PC-9 (cell line): ENCODE results near the gene ATP2C2. TPM values are rescaled to one million over a fixed set of nuclear protein-coding genes. Genes with fewer than 3 reads are reported as not detected.

Experiments used
- BruUV-seq: library from RNA; stranded (reverse); fragments of 400-500 nt; replicated peaks from 2 replicates; lab custom pipeline; 2021; lab: Mats Ljungman, UMichigan
- CTCF ChIA-PET: fragments of 300-600 bp; sonication (Branson Sonifier 250); formaldehyde crosslinking; loops from one replicate; lab custom pipeline; 2022; ENCODE audit warnings: antibody characterized with exemption; lab: Charles Lee
- POLR2A ChIA-PET: fragments of 300-600 bp; sonication (Branson Sonifier 250); formaldehyde crosslinking; loops from one replicate; lab custom pipeline; 2022; ENCODE audit warnings: antibody characterized with exemption; ENCODE audit not compliant: unreplicated experiment; lab: Charles Lee
- DNase-seq, 2 experiments: peaks; one replicate each; pipeline versions ENCODE4 v3.0.0 to v3.0.0-alpha.2; 2015 to 2022; ENCODE audit warnings: mixed read lengths in 1 of 2
- H2AFZ ChIP-seq: fragments of 200-600 bp; sonication (generic); 2 replicates; pipeline ENCODE4 v1.8.1; 2017; ENCODE audit warnings: antibody characterized with exemption
- H3F3A ChIP-seq: fragments of 200-600 bp; sonication (generic); 2 replicates; pipeline ENCODE4 v1.8.1; 2017; ENCODE audit warnings: antibody characterized with exemption, mild to moderate bottlenecking, low read depth; ENCODE audit not compliant: insufficient read depth
- H3K27ac ChIP-seq: fragments of 200-600 bp; sonication (generic); 2 replicates; pipeline ENCODE4 v1.6.1; 2016; ENCODE audit warnings: mixed run types
- H3K27me3 ChIP-seq: fragments of 200-600 bp; sonication (generic); 2 replicates; pipeline ENCODE4 v1.6.1; 2016; ENCODE audit warnings: low read depth, mixed run types; ENCODE audit not compliant: insufficient read depth
- H3K36me3 ChIP-seq: fragments of 200-600 bp; sonication (generic); 2 replicates; pipeline ENCODE4 v1.6.1; 2016; ENCODE audit warnings: low read depth, mixed run types
- H3K4me1 ChIP-seq: fragments of 200-600 bp; sonication (generic); replicated peaks from 2 replicates; pipeline ENCODE4 v1.6.1; 2016; ENCODE audit warnings: mixed run types; ENCODE audit not compliant: insufficient read depth
- H3K4me2 ChIP-seq: fragments of 200-600 bp; sonication (generic); 2 replicates; pipeline ENCODE4 v1.6.1; 2017; ENCODE audit warnings: mixed run types
- H3K4me3 ChIP-seq: fragments of 200-600 bp; sonication (generic); 2 replicates; pipeline ENCODE4 v1.6.1; 2016; ENCODE audit warnings: mixed run types
- H3K79me2 ChIP-seq: fragments of 200-600 bp; sonication (generic); 2 replicates; pipeline ENCODE4 v1.6.1; 2017; ENCODE audit warnings: low read depth, mixed run types
- H3K9me2 ChIP-seq: fragments of 200-600 bp; sonication (generic); 2 replicates; pipeline ENCODE4 v1.8.1; 2017; ENCODE audit warnings: mild to moderate bottlenecking; ENCODE audit not compliant: insufficient read depth
- H3K9me3 ChIP-seq: fragments of 200-600 bp; sonication (generic); 2 replicates; pipeline ENCODE4 v1.8.1; 2016; ENCODE audit warnings: low read depth; ENCODE audit not compliant: insufficient read depth
- H4K20me1 ChIP-seq: fragments of 200-600 bp; sonication (generic); 2 replicates; pipeline ENCODE4 v1.8.1; 2017; ENCODE audit not compliant: insufficient read depth
- EZH2 ChIP-seq: fragments of 200-600 bp; sonication (generic); IDR thresholded peaks from 2 replicates; pipeline ENCODE4 v1.8.0; 2017; ENCODE audit warnings: antibody characterized with exemption, low read depth
- intact Hi-C: fragments of 100-400 bp; cut with micrococcal nuclease; formaldehyde crosslinking; loops from one replicate; pipeline ENCODE4 v1.10.0; 2022; ENCODE audit not compliant: unreplicated experiment
- total RNA-seq: library from RNA; stranded (reverse); gene quantifications from 2 replicates; pipeline ENCODE4 v1.2.3, GENCODE V29; 2021
- TF ChIP-seq, protein P1 (sequence below): fragments of 200-600 bp; sonication (generic); conservative IDR thresholded peaks from 2 replicates; pipeline ENCODE4 v1.6.1; 2017; ENCODE audit warnings: mixed run types, antibody characterized with exemption, mild to moderate bottlenecking, moderate library complexity

ATP2C2 gene
- total RNA-seq, 1 experiment from 2014 or later: 17.2 TPM

DNA sequence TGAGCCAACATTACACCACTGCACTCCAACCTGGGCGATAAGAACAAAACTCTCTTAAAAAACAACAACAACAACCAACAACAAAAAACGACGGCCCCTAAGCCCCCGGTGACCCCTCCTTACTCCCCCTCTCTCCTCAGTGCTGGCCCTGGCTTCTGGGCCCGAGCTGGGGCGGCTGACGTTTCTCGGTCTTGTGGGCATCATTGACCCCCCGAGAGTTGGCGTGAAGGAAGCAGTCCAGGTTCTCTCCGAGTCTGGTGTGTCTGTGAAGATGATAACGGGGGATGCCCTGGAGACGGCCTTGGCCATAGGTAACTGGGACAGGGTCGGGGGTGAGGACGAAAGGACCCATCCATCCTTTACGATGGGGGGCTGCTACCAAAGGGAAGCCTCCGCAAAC lies 83.4 kb downstream of the ATP2C2 start:
- H2AFZ ChIP-seq: no peak overlapping the region
- H3K4me2 ChIP-seq: no peak overlapping the region
- intact Hi-C loops: no loop called here
- H3K4me1 ChIP-seq: no peaks in the 10 kb centered on the region
- no peak overlapping the region for H3K4me3 ChIP-seq
- H3K27ac ChIP-seq: no peak overlapping the region
- TF ChIP-seq, protein P1, sequence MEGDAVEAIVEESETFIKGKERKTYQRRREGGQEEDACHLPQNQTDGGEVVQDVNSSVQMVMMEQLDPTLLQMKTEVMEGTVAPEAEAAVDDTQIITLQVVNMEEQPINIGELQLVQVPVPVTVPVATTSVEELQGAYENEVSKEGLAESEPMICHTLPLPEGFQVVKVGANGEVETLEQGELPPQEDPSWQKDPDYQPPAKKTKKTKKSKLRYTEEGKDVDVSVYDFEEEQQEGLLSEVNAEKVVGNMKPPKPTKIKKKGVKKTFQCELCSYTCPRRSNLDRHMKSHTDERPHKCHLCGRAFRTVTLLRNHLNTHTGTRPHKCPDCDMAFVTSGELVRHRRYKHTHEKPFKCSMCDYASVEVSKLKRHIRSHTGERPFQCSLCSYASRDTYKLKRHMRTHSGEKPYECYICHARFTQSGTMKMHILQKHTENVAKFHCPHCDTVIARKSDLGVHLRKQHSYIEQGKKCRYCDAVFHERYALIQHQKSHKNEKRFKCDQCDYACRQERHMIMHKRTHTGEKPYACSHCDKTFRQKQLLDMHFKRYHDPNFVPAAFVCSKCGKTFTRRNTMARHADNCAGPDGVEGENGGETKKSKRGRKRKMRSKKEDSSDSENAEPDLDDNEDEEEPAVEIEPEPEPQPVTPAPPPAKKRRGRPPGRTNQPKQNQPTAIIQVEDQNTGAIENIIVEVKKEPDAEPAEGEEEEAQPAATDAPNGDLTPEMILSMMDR: no peak
- no peak for TF ChIP-seq EZH2
- no peaks in the 10 kb centered on the region for H3K27me3 ChIP-seq
- no peak for DNase-seq
- BruUV-seq: no TSS peak
- H3F3A ChIP-seq: peaks cover 10% of the 10 kb centered on the region; the same call in 1 of the 2 replicates
- H3K9me2 ChIP-seq: no peaks in the 10 kb centered on the region
- no peaks in the 10 kb centered on the region for H4K20me1 ChIP-seq
- 0 out of 2 replicates have a peak, but pooled peaks cover 2% of the 10 kb centered on the region for H3K36me3 ChIP-seq
- H3K79me2 ChIP-seq: no peaks in the 10 kb centered on the region
- ChIA-PET CTCF (no interaction called here), POLR2A (no interaction called here)
- no peaks in the 10 kb centered on the region for H3K9me3 ChIP-seq

DNA sequence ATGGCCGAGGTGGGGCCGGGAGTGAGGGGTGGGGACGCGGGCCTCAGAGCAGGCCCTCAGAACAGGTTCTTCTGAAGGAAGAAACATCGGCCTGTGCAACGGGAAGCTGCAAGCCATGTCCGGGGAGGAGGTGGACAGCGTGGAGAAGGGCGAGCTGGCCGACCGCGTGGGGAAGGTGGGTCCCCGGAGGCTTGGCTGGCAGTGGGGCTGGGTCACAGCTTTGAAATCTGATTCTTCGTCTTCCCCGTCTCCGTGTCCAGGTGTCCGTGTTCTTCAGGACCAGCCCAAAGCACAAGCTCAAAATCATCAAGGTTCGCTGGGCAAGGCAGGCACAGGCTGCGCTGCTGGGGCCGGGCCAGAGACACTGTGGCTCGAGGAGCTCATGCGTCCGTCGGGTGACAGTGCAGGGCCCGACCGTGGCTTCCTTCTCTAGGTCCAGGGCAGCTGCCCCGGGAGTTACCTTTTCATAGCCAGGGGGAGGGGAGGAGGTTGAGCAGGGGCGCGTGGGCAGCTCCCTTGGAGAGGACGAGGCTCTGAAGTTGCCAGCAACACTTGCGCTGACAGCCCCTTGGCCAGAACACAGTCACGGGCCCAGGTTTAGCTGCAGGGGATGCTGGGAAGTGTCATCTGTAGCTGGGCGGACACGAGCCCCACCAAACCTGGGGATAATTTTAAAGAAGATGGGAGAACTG lies 84.9 kb downstream of the ATP2C2 start:
- peaks cover 1% of the 10 kb centered on the region; the same call in 1 of the 2 replicates for H3F3A ChIP-seq
- ChIA-PET POLR2A (no interaction called here), CTCF (no interaction called here)
- TF ChIP-seq EZH2: no peak
- H3K27ac ChIP-seq: no peak overlapping the region
- no peak overlapping the region for H2AFZ ChIP-seq
- no peak for DNase-seq
- no peaks in the 10 kb centered on the region for H4K20me1 ChIP-seq
- BruUV-seq: no TSS peak
- H3K79me2 ChIP-seq: no peaks in the 10 kb centered on the region
- no peaks in the 10 kb centered on the region for H3K27me3 ChIP-seq
- intact Hi-C loops: no loop called here
- no peaks in the 10 kb centered on the region for H3K9me3 ChIP-seq
- no peaks in the 10 kb centered on the region for H3K4me1 ChIP-seq
- H3K4me3 ChIP-seq: no peak overlapping the region
- H3K36me3 ChIP-seq: 0 out of 2 replicates have a peak, but pooled peaks cover 2% of the 10 kb centered on the region
- no peaks in the 10 kb centered on the region for H3K9me2 ChIP-seq
- H3K4me2 ChIP-seq: no peak overlapping the region

DNA sequence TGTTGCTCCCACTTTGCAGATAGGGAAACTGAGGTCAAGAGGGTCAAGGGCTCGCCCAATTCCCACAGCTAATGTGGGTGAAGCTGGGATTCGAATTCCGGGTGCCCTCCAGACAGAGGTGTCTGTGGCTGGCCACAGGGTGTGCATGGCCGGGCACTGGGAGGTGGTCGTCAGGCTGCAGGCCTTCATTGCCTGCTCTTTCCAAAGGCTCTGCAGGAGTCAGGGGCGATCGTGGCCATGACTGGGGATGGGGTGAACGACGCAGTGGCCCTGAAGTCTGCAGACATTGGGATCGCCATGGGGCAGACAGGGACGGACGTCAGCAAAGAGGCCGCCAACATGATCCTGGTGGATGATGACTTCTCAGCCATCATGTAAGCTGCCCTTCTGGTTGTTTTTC lies 86.3 kb downstream of the ATP2C2 start:
- CTCF ChIA-PET: no interaction called here
- no peak overlapping the region for H2AFZ ChIP-seq
- no peak overlapping the region for H3K4me2 ChIP-seq
- no peaks in the 10 kb centered on the region for H3K9me3 ChIP-seq
- H3K9me2 ChIP-seq: no peaks in the 10 kb centered on the region
- intact Hi-C loops: no loop called here
- H3K79me2 ChIP-seq: no peaks in the 10 kb centered on the region
- H3K27ac ChIP-seq: no peak overlapping the region
- H3K27me3 ChIP-seq: no peaks in the 10 kb centered on the region
- 0 out of 2 replicates have a peak, but pooled peaks cover 11% of the 10 kb centered on the region for H3K36me3 ChIP-seq
- H3K4me3 ChIP-seq: no peak overlapping the region
- H3K4me1 ChIP-seq: no peaks in the 10 kb centered on the region
- BruUV-seq: no TSS peak
- POLR2A ChIA-PET: no interaction called here
- H3F3A ChIP-seq: no peaks in the 10 kb centered on the region
- no peaks in the 10 kb centered on the region for H4K20me1 ChIP-seq
- DNase-seq: no peak
- no peak for TF ChIP-seq EZH2
- TF ChIP-seq, protein P1: no peak
